HCT116 (cell line): ENCODE data around the gene TANC1.

Source experiments
- MAX ChIP-seq: IDR thresholded peaks from 2 replicates; pipeline ENCODE4 v1.6.1; 2012
- POLR2A ChIP-seq: IDR thresholded peaks from 2 replicates; pipeline ENCODE4 v1.7.0; 2011; ENCODE audit warnings: borderline replicate concordance; ENCODE audit not compliant: insufficient read depth, insufficient read length; ENCODE audit errors: extremely low read depth
- POLR2AphosphoS5 ChIP-seq: IDR thresholded peaks from 2 replicates; pipeline ENCODE4 v1.6.1; 2011; ENCODE audit warnings: mild to moderate bottlenecking, low read depth, low read length, moderate library complexity
- RAD21 ChIP-seq: IDR thresholded peaks from 2 replicates; pipeline ENCODE4 v1.6.1; 2012; ENCODE audit warnings: low read depth, mild to moderate bottlenecking
- SIN3A ChIP-seq: IDR thresholded peaks from 2 replicates; pipeline ENCODE4 v1.6.1; 2012; ENCODE audit warnings: low read depth
- YY1 ChIP-seq: IDR thresholded peaks from 2 replicates; pipeline ENCODE4 v1.6.1; 2011; ENCODE audit warnings: low read length, low read depth, moderate library complexity, mild to moderate bottlenecking; ENCODE audit not compliant: insufficient replicate concordance; ENCODE audit errors: extremely low read depth
- TF ChIP-seq, protein P1 (sequence below), 3 experiments: fragments of 200-600 bp in 1 of 3; sonication (generic) in 1 of 3; IDR thresholded peaks in 2 of 3; conservative IDR thresholded peaks in 1 of 3; 2 replicates each; pipeline ENCODE4 v1.5.1; 2012 to 2017; ENCODE audit warnings: low read depth in 2 of 3, low read length in 2 of 3, antibody characterized with exemption in 1 of 3, borderline replicate concordance in 1 of 3, control low read depth in 1 of 3, mild to moderate bottlenecking in 1 of 3, mixed read lengths in 1 of 3, mixed run types in 1 of 3, moderate library complexity in 1 of 3; ENCODE audit not compliant: insufficient read depth in 1 of 3
- TF ChIP-seq, protein P2 (sequence below): IDR thresholded peaks from 2 replicates; pipeline ENCODE4 v1.6.1; 2012; ENCODE audit warnings: low read depth

DNA sequence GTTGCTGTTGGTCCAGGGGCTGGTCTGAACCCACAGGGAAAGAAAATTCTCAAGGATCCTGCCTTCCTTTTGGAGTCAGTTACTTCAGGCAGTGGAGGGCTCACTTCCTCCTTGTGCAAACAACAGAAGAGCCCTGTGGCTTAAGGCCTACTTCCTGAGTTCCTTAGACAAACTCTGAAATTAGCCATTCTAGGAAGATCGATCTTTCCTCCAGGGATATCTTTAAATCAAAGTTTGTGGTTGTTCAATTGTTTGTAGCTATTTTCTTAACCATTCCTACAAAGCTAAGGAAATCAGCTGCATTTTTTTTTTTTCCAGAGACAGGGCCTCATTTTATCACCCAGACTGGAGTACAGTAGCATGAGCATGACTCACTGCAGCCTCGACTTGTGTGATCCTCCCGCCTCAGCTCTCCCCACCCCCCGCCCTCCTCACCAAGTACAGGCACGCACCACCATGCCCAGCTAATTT, 156.0 kb downstream of the TANC1 start:
- TF ChIP-seq, protein P1, sequence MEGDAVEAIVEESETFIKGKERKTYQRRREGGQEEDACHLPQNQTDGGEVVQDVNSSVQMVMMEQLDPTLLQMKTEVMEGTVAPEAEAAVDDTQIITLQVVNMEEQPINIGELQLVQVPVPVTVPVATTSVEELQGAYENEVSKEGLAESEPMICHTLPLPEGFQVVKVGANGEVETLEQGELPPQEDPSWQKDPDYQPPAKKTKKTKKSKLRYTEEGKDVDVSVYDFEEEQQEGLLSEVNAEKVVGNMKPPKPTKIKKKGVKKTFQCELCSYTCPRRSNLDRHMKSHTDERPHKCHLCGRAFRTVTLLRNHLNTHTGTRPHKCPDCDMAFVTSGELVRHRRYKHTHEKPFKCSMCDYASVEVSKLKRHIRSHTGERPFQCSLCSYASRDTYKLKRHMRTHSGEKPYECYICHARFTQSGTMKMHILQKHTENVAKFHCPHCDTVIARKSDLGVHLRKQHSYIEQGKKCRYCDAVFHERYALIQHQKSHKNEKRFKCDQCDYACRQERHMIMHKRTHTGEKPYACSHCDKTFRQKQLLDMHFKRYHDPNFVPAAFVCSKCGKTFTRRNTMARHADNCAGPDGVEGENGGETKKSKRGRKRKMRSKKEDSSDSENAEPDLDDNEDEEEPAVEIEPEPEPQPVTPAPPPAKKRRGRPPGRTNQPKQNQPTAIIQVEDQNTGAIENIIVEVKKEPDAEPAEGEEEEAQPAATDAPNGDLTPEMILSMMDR (IDR thresholded peaks at IDR 0.05 in 2 of 3, conservative IDR thresholded peaks at IDR 0.05 in 1 of 3; ENCODE audit: borderline replicate concordance in 1 of 3, insufficient read depth in 1 of 3, low read depth in 2 of 3, low read length in 2 of 3): no peak
- TF ChIP-seq, protein P2, sequence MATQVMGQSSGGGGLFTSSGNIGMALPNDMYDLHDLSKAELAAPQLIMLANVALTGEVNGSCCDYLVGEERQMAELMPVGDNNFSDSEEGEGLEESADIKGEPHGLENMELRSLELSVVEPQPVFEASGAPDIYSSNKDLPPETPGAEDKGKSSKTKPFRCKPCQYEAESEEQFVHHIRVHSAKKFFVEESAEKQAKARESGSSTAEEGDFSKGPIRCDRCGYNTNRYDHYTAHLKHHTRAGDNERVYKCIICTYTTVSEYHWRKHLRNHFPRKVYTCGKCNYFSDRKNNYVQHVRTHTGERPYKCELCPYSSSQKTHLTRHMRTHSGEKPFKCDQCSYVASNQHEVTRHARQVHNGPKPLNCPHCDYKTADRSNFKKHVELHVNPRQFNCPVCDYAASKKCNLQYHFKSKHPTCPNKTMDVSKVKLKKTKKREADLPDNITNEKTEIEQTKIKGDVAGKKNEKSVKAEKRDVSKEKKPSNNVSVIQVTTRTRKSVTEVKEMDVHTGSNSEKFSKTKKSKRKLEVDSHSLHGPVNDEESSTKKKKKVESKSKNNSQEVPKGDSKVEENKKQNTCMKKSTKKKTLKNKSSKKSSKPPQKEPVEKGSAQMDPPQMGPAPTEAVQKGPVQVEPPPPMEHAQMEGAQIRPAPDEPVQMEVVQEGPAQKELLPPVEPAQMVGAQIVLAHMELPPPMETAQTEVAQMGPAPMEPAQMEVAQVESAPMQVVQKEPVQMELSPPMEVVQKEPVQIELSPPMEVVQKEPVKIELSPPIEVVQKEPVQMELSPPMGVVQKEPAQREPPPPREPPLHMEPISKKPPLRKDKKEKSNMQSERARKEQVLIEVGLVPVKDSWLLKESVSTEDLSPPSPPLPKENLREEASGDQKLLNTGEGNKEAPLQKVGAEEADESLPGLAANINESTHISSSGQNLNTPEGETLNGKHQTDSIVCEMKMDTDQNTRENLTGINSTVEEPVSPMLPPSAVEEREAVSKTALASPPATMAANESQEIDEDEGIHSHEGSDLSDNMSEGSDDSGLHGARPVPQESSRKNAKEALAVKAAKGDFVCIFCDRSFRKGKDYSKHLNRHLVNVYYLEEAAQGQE: no peak
- TF ChIP-seq POLR2A: no peak
- no peak for TF ChIP-seq YY1
- TF ChIP-seq MAX: peak; percentile 76
- TF ChIP-seq SIN3A: no peak
- TF ChIP-seq RAD21: no peak; the same call in none of the 2 replicates
- TF ChIP-seq POLR2AphosphoS5: peak; percentile 38; the same call in 1 of the 2 replicates
